GM10266 (cell line): ENCODE measurements around the gene GPR146.

ENCODE experiments used
- DNase-seq: peaks from one replicate; pipeline ENCODE4 v3.0.0; 2012; ENCODE audit errors: extremely low spot score
- TF ChIP-seq, protein P1 (sequence below): IDR thresholded peaks from 2 replicates; pipeline ENCODE4 v1.5.1; 2012; ENCODE audit warnings: mild to moderate bottlenecking, low read depth; ENCODE audit not compliant: control insufficient read depth, insufficient read depth; ENCODE audit errors: missing control alignments

The GPR146 gene

GRCh38 chr7:1103789-1104515, 59.6 kb downstream of the GPR146 start:
- TF ChIP-seq, protein P1, sequence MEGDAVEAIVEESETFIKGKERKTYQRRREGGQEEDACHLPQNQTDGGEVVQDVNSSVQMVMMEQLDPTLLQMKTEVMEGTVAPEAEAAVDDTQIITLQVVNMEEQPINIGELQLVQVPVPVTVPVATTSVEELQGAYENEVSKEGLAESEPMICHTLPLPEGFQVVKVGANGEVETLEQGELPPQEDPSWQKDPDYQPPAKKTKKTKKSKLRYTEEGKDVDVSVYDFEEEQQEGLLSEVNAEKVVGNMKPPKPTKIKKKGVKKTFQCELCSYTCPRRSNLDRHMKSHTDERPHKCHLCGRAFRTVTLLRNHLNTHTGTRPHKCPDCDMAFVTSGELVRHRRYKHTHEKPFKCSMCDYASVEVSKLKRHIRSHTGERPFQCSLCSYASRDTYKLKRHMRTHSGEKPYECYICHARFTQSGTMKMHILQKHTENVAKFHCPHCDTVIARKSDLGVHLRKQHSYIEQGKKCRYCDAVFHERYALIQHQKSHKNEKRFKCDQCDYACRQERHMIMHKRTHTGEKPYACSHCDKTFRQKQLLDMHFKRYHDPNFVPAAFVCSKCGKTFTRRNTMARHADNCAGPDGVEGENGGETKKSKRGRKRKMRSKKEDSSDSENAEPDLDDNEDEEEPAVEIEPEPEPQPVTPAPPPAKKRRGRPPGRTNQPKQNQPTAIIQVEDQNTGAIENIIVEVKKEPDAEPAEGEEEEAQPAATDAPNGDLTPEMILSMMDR = no peak
- DNase-seq = no peak

GRCh38 chr7:1104516-1105179, 60.3 kb downstream of the GPR146 start:
- no peak for DNase-seq
- TF ChIP-seq, protein P1 = no peak

DNA sequence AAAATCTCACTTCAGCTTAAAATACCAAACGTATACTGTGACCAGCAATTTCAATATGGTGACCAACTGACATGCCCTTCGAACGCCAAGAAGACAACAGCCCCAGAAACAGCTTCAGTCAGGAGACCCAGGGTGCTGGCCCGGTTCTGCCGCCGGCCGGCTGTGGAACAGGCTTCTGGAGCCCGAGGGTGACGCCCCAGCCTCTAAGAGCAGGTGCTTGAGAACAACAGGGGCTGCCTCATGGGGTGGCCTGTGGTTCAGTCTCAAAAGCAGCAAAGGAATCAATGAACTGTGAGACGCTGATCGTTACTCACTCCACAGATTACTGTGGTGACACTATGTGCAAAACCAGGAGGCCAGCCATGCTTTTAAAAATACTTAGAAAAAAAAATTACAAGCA, 60.8 kb downstream of the GPR146 start:
- DNase-seq = peak; percentile 87
- TF ChIP-seq, protein P1 = no peak

DNA sequence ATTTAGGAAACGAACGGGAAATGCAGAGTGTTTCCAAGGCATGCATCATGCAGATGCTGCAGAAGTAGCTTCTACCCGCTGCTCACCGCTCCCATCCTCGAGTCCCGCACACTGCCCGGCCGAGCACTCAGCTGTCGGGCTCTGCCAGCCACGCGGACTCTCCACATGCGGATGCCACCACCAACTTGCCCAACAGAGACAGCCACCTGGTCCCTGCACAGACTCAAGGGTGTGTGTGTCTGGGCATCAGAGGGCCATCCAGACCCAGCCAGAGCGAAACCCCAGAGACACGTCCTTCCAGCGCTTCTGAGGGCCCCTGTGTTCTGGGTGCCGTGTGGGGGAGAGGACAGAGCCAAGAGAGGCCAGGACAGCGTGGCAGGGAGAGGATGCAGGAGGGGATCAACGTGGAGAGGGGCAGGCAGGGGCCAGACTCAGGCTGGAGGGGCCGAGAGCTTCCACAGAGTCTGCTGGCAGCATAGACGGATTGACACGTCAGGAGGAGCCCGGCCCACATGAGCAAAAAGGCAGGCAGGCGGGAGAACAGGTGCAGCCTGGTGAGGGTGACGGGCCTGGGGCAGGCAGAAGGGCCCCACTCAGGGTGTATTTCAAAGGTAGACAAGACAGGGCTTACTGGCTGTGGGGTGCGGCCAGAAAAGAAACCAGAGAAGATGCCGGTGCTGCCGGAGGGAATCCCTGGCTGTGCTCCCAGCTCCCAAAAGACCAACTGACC, 61.9 kb downstream of the GPR146 start:
- TF ChIP-seq, protein P1 = no peak
- DNase-seq = no peak

GRCh38 chr7:1106793-1107421, 62.6 kb downstream of the GPR146 start:
- TF ChIP-seq, protein P1 = no peak

GRCh38 chr7:1108264-1108920, 64.0 kb downstream of the GPR146 start:
- TF ChIP-seq, protein P1 = no peak
- no peak for DNase-seq

More at GRCh38 chr7:1106793-1107421, 62.6 kb downstream of the GPR146 start:
- DNase-seq = no peak
